C4-2B (cell line): Measurements from ENCODE around the gene CEP135.
"Not testable (repeated sequence)": the region's sequence is repeated elsewhere in the genome, so short reads cannot be mapped to it uniquely, and the experiment has no call there.

ENCODE experiments used
- ZFX ChIP-seq: fragments of 450-650 bp; IDR thresholded peaks from 2 replicates; pipeline ENCODE4 v1.6.1; 2017
- TF ChIP-seq, protein P1 (sequence below): fragments of 450-650 bp; conservative IDR thresholded peaks from 2 replicates; pipeline ENCODE4 v1.5.1; 2017; ENCODE audit warnings: mild to moderate bottlenecking

GRCh38 chr4:55935907-55936306, 12.8 kb upstream of the CEP135 start:
- TF ChIP-seq, protein P1, sequence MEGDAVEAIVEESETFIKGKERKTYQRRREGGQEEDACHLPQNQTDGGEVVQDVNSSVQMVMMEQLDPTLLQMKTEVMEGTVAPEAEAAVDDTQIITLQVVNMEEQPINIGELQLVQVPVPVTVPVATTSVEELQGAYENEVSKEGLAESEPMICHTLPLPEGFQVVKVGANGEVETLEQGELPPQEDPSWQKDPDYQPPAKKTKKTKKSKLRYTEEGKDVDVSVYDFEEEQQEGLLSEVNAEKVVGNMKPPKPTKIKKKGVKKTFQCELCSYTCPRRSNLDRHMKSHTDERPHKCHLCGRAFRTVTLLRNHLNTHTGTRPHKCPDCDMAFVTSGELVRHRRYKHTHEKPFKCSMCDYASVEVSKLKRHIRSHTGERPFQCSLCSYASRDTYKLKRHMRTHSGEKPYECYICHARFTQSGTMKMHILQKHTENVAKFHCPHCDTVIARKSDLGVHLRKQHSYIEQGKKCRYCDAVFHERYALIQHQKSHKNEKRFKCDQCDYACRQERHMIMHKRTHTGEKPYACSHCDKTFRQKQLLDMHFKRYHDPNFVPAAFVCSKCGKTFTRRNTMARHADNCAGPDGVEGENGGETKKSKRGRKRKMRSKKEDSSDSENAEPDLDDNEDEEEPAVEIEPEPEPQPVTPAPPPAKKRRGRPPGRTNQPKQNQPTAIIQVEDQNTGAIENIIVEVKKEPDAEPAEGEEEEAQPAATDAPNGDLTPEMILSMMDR: not testable (repeated sequence)
- TF ChIP-seq ZFX: not testable (repeated sequence)
